IPS-20b (cell line): ENCODE measurements around the gene SCN10A.

ENCODE experiments used
- H3K27ac ChIP-seq: one replicate; pipeline ENCODE4 v1.5.1; 2013; ENCODE audit warnings: low read length
- H3K27me3 ChIP-seq: 2 replicates; pipeline ENCODE4 v1.6.1; 2013; ENCODE audit warnings: mild to moderate bottlenecking, low read length, inconsistent platforms; ENCODE audit not compliant: insufficient read depth
- H3K36me3 ChIP-seq: 2 replicates; pipeline ENCODE4 v1.6.1; 2013; ENCODE audit warnings: low read depth, mild to moderate bottlenecking, inconsistent platforms, low read length, moderate library complexity; ENCODE audit not compliant: insufficient read depth
- H3K4me1 ChIP-seq: 2 replicates; pipeline ENCODE4 v1.6.1; 2013; ENCODE audit warnings: mild to moderate bottlenecking, control low read depth, inconsistent platforms, low read length, moderate library complexity; ENCODE audit not compliant: insufficient read depth
- H3K4me3 ChIP-seq: 2 replicates; pipeline ENCODE4 v1.5.1; 2013; ENCODE audit warnings: mild to moderate bottlenecking, low read length, inconsistent platforms
- H3K9ac ChIP-seq: 2 replicates; pipeline ENCODE4 v1.6.1; 2013; ENCODE audit warnings: low read depth, mild to moderate bottlenecking, inconsistent platforms, low read length, moderate library complexity
- H3K9me3 ChIP-seq: 2 replicates; pipeline ENCODE4 v1.6.1; 2013; ENCODE audit warnings: mild to moderate bottlenecking, low read depth, low read length, inconsistent platforms; ENCODE audit not compliant: insufficient read depth

Gene SCN10A

DNA sequence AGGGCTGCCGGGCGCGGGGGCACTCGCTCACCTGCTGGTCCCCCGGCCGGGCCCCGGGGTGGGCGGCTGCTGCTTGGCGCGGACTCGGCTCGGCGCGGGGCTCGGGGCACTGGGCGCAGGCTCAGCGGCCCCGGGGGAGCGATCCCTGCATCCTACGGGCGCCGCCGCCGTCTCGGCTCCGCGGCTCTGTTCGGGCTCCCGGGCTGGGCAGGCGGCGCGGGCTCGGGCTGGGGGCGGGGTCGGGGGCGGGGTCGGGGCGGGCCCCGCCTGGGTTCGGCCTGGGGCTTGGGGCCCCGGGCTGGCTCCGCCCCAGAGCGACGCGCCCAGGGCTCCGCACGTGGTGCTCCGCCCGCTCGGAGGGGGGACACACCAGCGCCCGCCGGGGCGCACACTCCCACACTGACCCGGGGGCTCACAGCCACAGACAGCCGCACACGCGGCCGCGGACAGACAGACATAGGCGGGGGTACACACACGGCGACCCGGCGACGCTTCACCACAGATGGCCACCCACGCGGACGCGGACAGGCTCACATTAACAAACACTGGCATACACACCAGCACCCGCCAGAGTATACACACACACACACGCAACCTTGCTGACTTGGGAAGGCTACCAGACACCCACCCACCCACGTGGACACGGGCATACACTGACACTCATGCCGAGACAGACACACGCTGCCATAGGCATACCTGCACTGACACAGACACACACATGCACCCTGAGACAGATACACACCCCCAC, 166.3 kb downstream of the SCN10A start, which contains the start of gene SCN5A:
Gene SCN5A, minus strand, starts transcription at position 188 of the 748 bp plus-strand sequence. CDS start 16,380 bp downstream, outside the sequence.
- Histone ChIP-seq H3K4me1 (no peaks in the 10 kb centered on the region), H3K4me3 (peak within 1 kb of the TSS; percentile 76), H3K36me3 (no peaks in the 10 kb centered on the region), H3K9ac (peak within 1 kb of the TSS; percentile 56; the same call in 1 of the 2 replicates), H3K27ac (no peak within 1 kb of the TSS), H3K9me3 (no peaks in the 10 kb centered on the region), H3K27me3 (peaks cover 87% of the 10 kb centered on the region)

GRCh38 chr3:38648659-38649499, 167.1 kb downstream of the SCN10A start:
- no peaks in the 10 kb centered on the region for H3K9me3 ChIP-seq
- H3K36me3 ChIP-seq = no peaks in the 10 kb centered on the region
- H3K4me3 ChIP-seq = peak overlapping the region; percentile 76
- peak overlapping the region; percentile 56; the same call in 1 of the 2 replicates for H3K9ac ChIP-seq
- H3K27ac ChIP-seq = no peak overlapping the region
- peaks cover 93% of the 10 kb centered on the region for H3K27me3 ChIP-seq
- H3K4me1 ChIP-seq = no peaks in the 10 kb centered on the region

- peaks cover 93% of the 10 kb centered on the region for H3K27me3 ChIP-seq
- H3K36me3 ChIP-seq = no peaks in the 10 kb centered on the region
- H3K9me3 ChIP-seq = no peaks in the 10 kb centered on the region
- peak overlapping the region; percentile 76 for H3K4me3 ChIP-seq
- no peak overlapping the region for H3K27ac ChIP-seq
- H3K4me1 ChIP-seq = no peaks in the 10 kb centered on the region
- H3K9ac ChIP-seq = no peak overlapping the region
These were observed 167.9 kb downstream of the SCN10A start for GRCh38 chr3:38648024-38648658.

- H3K4me3 ChIP-seq = no peak overlapping the region
- no peaks in the 10 kb centered on the region for H3K36me3 ChIP-seq
- no peaks in the 10 kb centered on the region for H3K4me1 ChIP-seq
- no peak overlapping the region for H3K27ac ChIP-seq
- H3K9me3 ChIP-seq = no peaks in the 10 kb centered on the region
- H3K27me3 ChIP-seq = peaks cover 93% of the 10 kb centered on the region
- no peak overlapping the region for H3K9ac ChIP-seq
These were observed 168.6 kb downstream of the SCN10A start for GRCh38 chr3:38647217-38647970.
